Stimulated activated CD4-positive, alpha-beta T cell treated with anti-CD3 and anti-CD28 coated beads, Interleukin-2, amount 100 ng/mL, for 4 hours (primary cell): ENCODE results near the gene TMEM91.

ENCODE experiments used
- DNase-seq: peaks from one replicate; pipeline ENCODE4 v3.0.0-alpha.2; 2020; ENCODE audit warnings: low read depth

The TMEM91 gene

GRCh38 chr19:41411100-41411967 is 35.0 kb downstream of the TMEM91 start:
- DNase-seq, result no peak

- DNase-seq, result no peak
These were observed 35.6 kb downstream of the TMEM91 start for GRCh38 chr19:41411968-41412265.

- no peak for DNase-seq
These were observed 36.6 kb downstream of the TMEM91 start for GRCh38 chr19:41412953-41413352.

- no peak for DNase-seq
These were observed 37.6 kb downstream of the TMEM91 start for GRCh38 chr19:41413947-41414346.

- no peak for DNase-seq
These were observed 38.1 kb downstream of the TMEM91 start for GRCh38 chr19:41414461-41414860.

- DNase-seq, result no peak
These were observed 38.8 kb downstream of the TMEM91 start for GRCh38 chr19:41415154-41415571.

GRCh38 chr19:41416194-41416674 is 39.9 kb downstream of the TMEM91 start:
- no peak for DNase-seq

- no peak for DNase-seq
These were observed 44.0 kb downstream of the TMEM91 start for GRCh38 chr19:41420101-41420880.

GRCh38 chr19:41421314-41421713 is 45.0 kb downstream of the TMEM91 start:
- no peak for DNase-seq

GRCh38 chr19:41421973-41422372 is 45.6 kb downstream of the TMEM91 start:
- no peak for DNase-seq

- DNase-seq, result no peak
These were observed 46.1 kb downstream of the TMEM91 start for GRCh38 chr19:41422456-41422855.

- DNase-seq, result no peak
These were observed 46.6 kb downstream of the TMEM91 start for GRCh38 chr19:41422955-41423354.

GRCh38 chr19:41424335-41425173 is 48.2 kb downstream of the TMEM91 start:
- DNase-seq, result no peak

- no peak for DNase-seq
These were observed 49.1 kb downstream of the TMEM91 start for GRCh38 chr19:41425174-41426115.

GRCh38 chr19:41426116-41426841 is 49.9 kb downstream of the TMEM91 start:
- no peak for DNase-seq

GRCh38 chr19:41426952-41427646 is 50.8 kb downstream of the TMEM91 start, which contains the start of gene B3GNT8:
TSS of gene B3GNT8 (minus strand) at chr19:41427374. CDS start at chr19:41426778, 596 bp downstream.
- peak; percentile 17 for DNase-seq

GRCh38 chr19:41427647-41428480 is 51.5 kb downstream of the TMEM91 start:
- no peak for DNase-seq

GRCh38 chr19:41428481-41428859 is 52.1 kb downstream of the TMEM91 start:
- DNase-seq, result no peak

- no peak for DNase-seq
These were observed 54.6 kb downstream of the TMEM91 start for GRCh38 chr19:41430922-41431321.
